ENCODE measurements around the gene STXBP5. TPM values are rescaled to one million over a fixed set of nuclear protein-coding genes. Genes with fewer than 3 reads are reported as not detected.

Gene STXBP5
- total and polyA plus RNA-seq, 9 of the 15 experiments (the other 6 are each of a cell fraction or from before 2014, with no cell fraction given) = 23.3 to 172 (median 71.5) TPM

DNA sequence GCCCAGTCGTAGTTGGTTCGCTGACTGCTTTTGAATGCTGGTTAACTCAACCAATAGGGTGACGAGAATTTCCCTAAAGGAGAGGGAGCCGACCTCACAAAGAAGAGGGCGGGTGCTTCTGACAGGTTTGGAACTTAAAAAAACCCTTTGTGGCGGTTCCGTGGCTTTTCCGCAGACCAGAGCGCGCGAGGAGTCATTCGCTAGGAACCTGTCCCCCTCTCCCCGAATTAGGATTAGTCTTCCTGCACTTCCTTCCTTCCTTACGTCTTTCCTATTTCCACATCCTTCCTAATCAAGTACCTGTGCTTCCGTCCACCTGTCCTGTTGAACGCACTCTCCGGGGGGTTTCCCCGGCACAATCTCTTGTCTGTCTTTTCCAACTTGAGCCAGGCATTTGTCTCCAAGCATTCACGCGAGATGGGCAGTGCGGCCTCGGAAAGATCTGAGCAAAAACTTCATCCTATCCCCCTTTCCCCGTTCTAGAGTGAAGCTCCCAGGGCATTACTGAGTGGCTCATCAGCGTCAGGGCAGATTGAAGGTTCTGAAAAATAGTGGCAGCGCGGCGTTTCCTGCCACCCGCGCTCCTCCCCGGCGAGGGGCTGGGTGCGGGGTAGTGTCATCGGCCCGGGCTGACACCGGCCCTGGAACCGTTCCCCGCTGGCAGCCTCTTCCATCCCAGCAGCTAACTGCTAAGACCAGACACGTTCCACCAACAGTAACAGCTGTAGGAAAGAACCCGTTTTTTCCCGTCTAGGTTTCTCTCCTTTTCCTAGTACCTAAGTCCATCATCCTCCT is 1.5 kb upstream of the STXBP5 start (continued):
- no peak for TF ChIP-seq PBX2 (CRISPR knock-in tag; IDR thresholded peaks at IDR 0.05; ENCODE audit: low read depth)
- peak; percentile 97 for TF ChIP-seq PBX2 (tag; conservative IDR thresholded peaks at IDR 0.05; ENCODE audit: low read depth)
- TF ChIP-seq MAFK (IDR thresholded peaks at IDR 0.05; ENCODE audit: low read length) = peak; percentile 1; the same call in 1 of the 2 replicates
- peak; percentile 51; the same call in 1 of the 2 replicates for TF ChIP-seq ZNF780A (CRISPR knock-in tag; IDR thresholded peaks at IDR 0.05)
- no peak for TF ChIP-seq ZNF431 (CRISPR knock-in tag; IDR thresholded peaks at IDR 0.05)
- TF ChIP-seq TRIM28 (IDR thresholded peaks at IDR 0.05) = no peak
- peak; percentile 98 for TF ChIP-seq POLR2AphosphoS5 (IDR thresholded peaks at IDR 0.05; ENCODE audit: control insufficient read depth, insufficient read depth, low read depth, low read length)
- peak; percentile 35; the same call in 1 of the 2 replicates for TF ChIP-seq FOXK1 (CRISPR knock-in tag; IDR thresholded peaks at IDR 0.05; ENCODE audit: borderline replicate concordance)
- 0 out of 2 replicates have a peak, but pooled peaks have one; percentile 63 for TF ChIP-seq NR1H2 (CRISPR knock-in tag; IDR thresholded peaks at IDR 0.05)
- TF ChIP-seq HMG20B (CRISPR knock-in tag; IDR thresholded peaks at IDR 0.05) = peak; percentile 92
- TF ChIP-seq BCL6 (CRISPR knock-in tag; IDR thresholded peaks at IDR 0.05) = no peak
- no peak for TF ChIP-seq SRSF3 (IDR thresholded peaks at IDR 0.05; ENCODE audit: insufficient read depth, low read length)
- TF ChIP-seq ZFP91 (CRISPR knock-in tag; IDR thresholded peaks at IDR 0.05) = no peak
- peak; percentile 29; the same call in 1 of the 2 replicates for TF ChIP-seq RHOXF2B (CRISPR knock-in tag; conservative IDR thresholded peaks at IDR 0.05)
- peak; percentile 39 for TF ChIP-seq RBBP5 (IDR thresholded peaks at IDR 0.05; ENCODE audit: borderline replicate concordance, insufficient read depth, low read length, poor library complexity, severe bottlenecking)
- peak; percentile 85 for TF ChIP-seq TAF9B (IDR thresholded peaks at IDR 0.05; ENCODE audit: partially characterized antibody)
- TF ChIP-seq LARP7 (IDR thresholded peaks at IDR 0.05) = no peak; the same call in none of the 2 replicates
- no peak for TF ChIP-seq HDAC8 (tag; IDR thresholded peaks at IDR 0.05)
- no peak for TF ChIP-seq PURB (CRISPR knock-in tag; IDR thresholded peaks at IDR 0.05; ENCODE audit: low read depth)
- TF ChIP-seq, protein P1, sequence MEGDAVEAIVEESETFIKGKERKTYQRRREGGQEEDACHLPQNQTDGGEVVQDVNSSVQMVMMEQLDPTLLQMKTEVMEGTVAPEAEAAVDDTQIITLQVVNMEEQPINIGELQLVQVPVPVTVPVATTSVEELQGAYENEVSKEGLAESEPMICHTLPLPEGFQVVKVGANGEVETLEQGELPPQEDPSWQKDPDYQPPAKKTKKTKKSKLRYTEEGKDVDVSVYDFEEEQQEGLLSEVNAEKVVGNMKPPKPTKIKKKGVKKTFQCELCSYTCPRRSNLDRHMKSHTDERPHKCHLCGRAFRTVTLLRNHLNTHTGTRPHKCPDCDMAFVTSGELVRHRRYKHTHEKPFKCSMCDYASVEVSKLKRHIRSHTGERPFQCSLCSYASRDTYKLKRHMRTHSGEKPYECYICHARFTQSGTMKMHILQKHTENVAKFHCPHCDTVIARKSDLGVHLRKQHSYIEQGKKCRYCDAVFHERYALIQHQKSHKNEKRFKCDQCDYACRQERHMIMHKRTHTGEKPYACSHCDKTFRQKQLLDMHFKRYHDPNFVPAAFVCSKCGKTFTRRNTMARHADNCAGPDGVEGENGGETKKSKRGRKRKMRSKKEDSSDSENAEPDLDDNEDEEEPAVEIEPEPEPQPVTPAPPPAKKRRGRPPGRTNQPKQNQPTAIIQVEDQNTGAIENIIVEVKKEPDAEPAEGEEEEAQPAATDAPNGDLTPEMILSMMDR (IDR thresholded peaks at IDR 0.05 in 2 of 3, conservative IDR thresholded peaks at IDR 0.05 in 1 of 3; ENCODE audit: insufficient read depth in 2 of 3, low read depth in 1 of 3, low read length in 3 of 3) = no peak
- peak; percentile 85 for TF ChIP-seq MTA3 (IDR thresholded peaks at IDR 0.05; ENCODE audit: borderline replicate concordance)
- TF ChIP-seq ZNF184 (CRISPR knock-in tag; IDR thresholded peaks at IDR 0.05) = no peak
- no peak for TF ChIP-seq STAT5A (IDR thresholded peaks at IDR 0.05; ENCODE audit: borderline replicate concordance, low read length)

Data from K562 (cell line).